ENCODE measurements around the gene NATD1. TPM values are rescaled to one million over a fixed set of nuclear protein-coding genes. Genes with fewer than 3 reads are reported as not detected.

The NATD1 gene
- polyA plus RNA-seq, 1 of the 3 experiments (the other 2 are of a cell fraction), result 3.9 TPM

DNA sequence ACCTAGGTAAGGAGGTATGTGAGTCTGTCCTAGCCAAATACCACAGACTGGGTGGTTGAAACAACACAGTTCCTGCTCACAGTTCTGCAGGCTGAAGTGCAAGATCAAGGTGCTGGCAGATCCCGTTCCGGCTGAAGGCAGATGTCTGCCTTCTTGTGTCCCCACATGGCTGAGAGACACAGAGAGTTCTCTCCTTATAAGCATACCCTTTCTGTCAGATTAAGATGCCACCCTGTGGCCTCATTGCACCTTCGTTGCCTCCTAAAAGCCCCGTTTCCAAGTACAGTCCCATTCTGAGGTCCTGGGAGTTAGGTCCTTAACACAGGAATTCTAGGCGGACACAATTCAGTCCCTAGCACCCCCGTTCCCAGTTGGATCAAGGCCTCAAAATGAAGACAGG, 30.1 kb downstream of the NATD1 start:
- H4K20me1 ChIP-seq (ENCODE audit: insufficient read depth), result no peaks in the 10 kb centered on the region
- no peaks in the 10 kb centered on the region for H3F3A ChIP-seq (replicated peaks; ENCODE audit: insufficient read depth)
- H2AFZ ChIP-seq (ENCODE audit: low read depth), result no peak overlapping the region
- 98% methylated on average over 6 of the region's 6 CpGs for WGBS (ENCODE audit: low lambda C conversion rate)
- H3K4me3 ChIP-seq (ENCODE audit: low read depth in 2 of 2, low read length in 1 of 2), result no peak overlapping the region
- no peaks in the 10 kb centered on the region for H3K9me3 ChIP-seq
- no peaks in the 10 kb centered on the region for H3K4me1 ChIP-seq (ENCODE audit: control insufficient read depth in 1 of 2, insufficient read depth in 2 of 2, low read depth in 1 of 2, low read length in 1 of 2)
- ChIA-PET POLR2A (no interaction called here), CTCF (no interaction called here)
- H3K36me3 ChIP-seq (replicated peaks in 1 of 2; ENCODE audit: control insufficient read depth in 1 of 2, insufficient read depth in 2 of 2, low read length in 1 of 2), result peaks cover 2 to 8% of the 10 kb centered on the region in 2 experiments
- H3K4me2 ChIP-seq, result no peak overlapping the region
- no peaks in the 10 kb centered on the region for H3K9me2 ChIP-seq
- no peak overlapping the region for H3K27ac ChIP-seq (ENCODE audit: low read depth in 2 of 2, low read length in 1 of 2)
- no peak overlapping the region for H3K9ac ChIP-seq
- TF ChIP-seq NRF1 (IDR thresholded peaks at IDR 0.05; ENCODE audit: low read depth, low read length), result no peak
- no peak for TF ChIP-seq RFX5 (IDR thresholded peaks at IDR 0.05; ENCODE audit: low read length)
- TF ChIP-seq, protein P1, sequence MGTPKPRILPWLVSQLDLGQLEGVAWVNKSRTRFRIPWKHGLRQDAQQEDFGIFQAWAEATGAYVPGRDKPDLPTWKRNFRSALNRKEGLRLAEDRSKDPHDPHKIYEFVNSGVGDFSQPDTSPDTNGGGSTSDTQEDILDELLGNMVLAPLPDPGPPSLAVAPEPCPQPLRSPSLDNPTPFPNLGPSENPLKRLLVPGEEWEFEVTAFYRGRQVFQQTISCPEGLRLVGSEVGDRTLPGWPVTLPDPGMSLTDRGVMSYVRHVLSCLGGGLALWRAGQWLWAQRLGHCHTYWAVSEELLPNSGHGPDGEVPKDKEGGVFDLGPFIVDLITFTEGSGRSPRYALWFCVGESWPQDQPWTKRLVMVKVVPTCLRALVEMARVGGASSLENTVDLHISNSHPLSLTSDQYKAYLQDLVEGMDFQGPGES (IDR thresholded peaks at IDR 0.05; ENCODE audit: low read depth, low read length), result no peak
- TF ChIP-seq TAF1 (IDR thresholded peaks at IDR 0.05; ENCODE audit: borderline replicate concordance, low read depth, low read length), result no peak
- no peak for TF ChIP-seq GABPA (IDR thresholded peaks at IDR 0.05; ENCODE audit: low read depth)
- TF ChIP-seq EP300 (IDR thresholded peaks at IDR 0.05; ENCODE audit: borderline replicate concordance in 1 of 2, low read depth in 1 of 2, low read length in 1 of 2), result no peak
- no peak for TF ChIP-seq CHD2 (IDR thresholded peaks at IDR 0.05; ENCODE audit: low read length, partially characterized antibody)
- TF ChIP-seq RCOR1 (IDR thresholded peaks at IDR 0.05; ENCODE audit: low read length), result no peak
- TF ChIP-seq FOXJ3 (CRISPR knock-in tag; IDR thresholded peaks at IDR 0.05), result no peak
- TF ChIP-seq, protein P2, sequence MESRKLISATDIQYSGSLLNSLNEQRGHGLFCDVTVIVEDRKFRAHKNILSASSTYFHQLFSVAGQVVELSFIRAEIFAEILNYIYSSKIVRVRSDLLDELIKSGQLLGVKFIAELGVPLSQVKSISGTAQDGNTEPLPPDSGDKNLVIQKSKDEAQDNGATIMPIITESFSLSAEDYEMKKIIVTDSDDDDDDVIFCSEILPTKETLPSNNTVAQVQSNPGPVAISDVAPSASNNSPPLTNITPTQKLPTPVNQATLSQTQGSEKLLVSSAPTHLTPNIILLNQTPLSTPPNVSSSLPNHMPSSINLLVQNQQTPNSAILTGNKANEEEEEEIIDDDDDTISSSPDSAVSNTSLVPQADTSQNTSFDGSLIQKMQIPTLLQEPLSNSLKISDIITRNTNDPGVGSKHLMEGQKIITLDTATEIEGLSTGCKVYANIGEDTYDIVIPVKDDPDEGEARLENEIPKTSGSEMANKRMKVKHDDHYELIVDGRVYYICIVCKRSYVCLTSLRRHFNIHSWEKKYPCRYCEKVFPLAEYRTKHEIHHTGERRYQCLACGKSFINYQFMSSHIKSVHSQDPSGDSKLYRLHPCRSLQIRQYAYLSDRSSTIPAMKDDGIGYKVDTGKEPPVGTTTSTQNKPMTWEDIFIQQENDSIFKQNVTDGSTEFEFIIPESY (IDR thresholded peaks at IDR 0.05; ENCODE audit: borderline replicate concordance, low read depth), result no peak
- DNase-seq, result no peak
- peaks cover 15% of the 10 kb centered on the region; the same call in 1 of the 2 replicates for H3K79me2 ChIP-seq (ENCODE audit: insufficient read depth)
- no peaks in the 10 kb centered on the region for H3K27me3 ChIP-seq (ENCODE audit: insufficient read depth)

DNA sequence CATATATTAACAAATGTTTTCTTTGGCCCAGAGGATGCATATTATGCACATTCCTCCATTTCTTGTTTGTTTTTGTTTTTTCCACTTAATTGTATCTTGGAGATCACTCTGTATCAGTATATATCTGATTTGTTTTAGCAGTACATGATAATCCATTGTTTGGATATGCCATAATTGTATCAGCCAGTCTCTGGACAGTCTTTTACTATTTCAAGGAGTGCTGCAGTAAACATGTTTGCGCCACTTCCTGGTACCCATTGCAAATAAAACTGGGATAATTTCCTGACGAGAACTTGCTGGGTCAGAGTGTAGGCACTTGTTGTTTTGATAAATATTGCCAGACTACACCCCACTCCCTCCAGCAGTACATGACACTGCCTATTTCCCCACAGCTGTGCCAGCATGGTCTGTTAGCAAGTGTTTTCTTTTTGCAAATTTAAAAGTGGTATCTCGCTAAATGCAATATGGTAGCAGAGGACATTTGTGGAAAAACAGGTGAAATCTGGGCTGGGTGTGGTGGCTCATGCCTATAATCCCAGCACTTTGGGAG, 34.3 kb downstream of the NATD1 start:
- Histone ChIP-seq H3F3A (replicated peaks; ENCODE audit: insufficient read depth) (no peaks in the 10 kb centered on the region), H3K27me3 (ENCODE audit: insufficient read depth) (no peaks in the 10 kb centered on the region), H3K9me3 (no peaks in the 10 kb centered on the region), H3K9ac (no peak overlapping the region), H3K79me2 (ENCODE audit: insufficient read depth) (peaks cover 47% of the 10 kb centered on the region), H3K36me3 (replicated peaks in 1 of 2; ENCODE audit: control insufficient read depth in 1 of 2, insufficient read depth in 2 of 2, low read length in 1 of 2) (peaks cover 2 to 8% of the 10 kb centered on the region in 2 experiments), H3K4me1 (ENCODE audit: control insufficient read depth in 1 of 2, insufficient read depth in 2 of 2, low read depth in 1 of 2, low read length in 1 of 2) (peaks cover 0 to 6% of the 10 kb centered on the region in 2 experiments; a peak in 1 of 4 replicates), H3K27ac (ENCODE audit: low read depth in 2 of 2, low read length in 1 of 2) (no peak overlapping the region), H2AFZ (ENCODE audit: low read depth) (no peak overlapping the region), H3K4me3 (ENCODE audit: low read depth in 2 of 2, low read length in 1 of 2) (no peak overlapping the region), H3K9me2 (no peaks in the 10 kb centered on the region), H3K4me2 (no peak overlapping the region), H4K20me1 (ENCODE audit: insufficient read depth) (no peaks in the 10 kb centered on the region)
- 82% methylated on average over 3 of the region's 3 CpGs for WGBS (ENCODE audit: low lambda C conversion rate)
- CTCF ChIA-PET, result no interaction called here
- TF ChIP-seq MEF2A (IDR thresholded peaks at IDR 0.05; ENCODE audit: borderline replicate concordance, low read depth) (no peak), NRF1 (IDR thresholded peaks at IDR 0.05; ENCODE audit: low read depth, low read length) (no peak), FOSL2 (IDR thresholded peaks at IDR 0.05; ENCODE audit: borderline replicate concordance, low read depth) (no peak), EP300 (IDR thresholded peaks at IDR 0.05; ENCODE audit: borderline replicate concordance in 1 of 2, low read depth in 1 of 2, low read length in 1 of 2) (no peak), POLR2AphosphoS5 (IDR thresholded peaks at IDR 0.05; ENCODE audit: low read depth, low read length) (no peak), CTCF (IDR thresholded peaks at IDR 0.05) (no peak), EZH2phosphoT487 (IDR thresholded peaks at IDR 0.05; ENCODE audit: borderline replicate concordance, low read depth) (no peak), MXI1 (IDR thresholded peaks at IDR 0.05; ENCODE audit: low read depth, low read length) (no peak), RCOR1 (IDR thresholded peaks at IDR 0.05; ENCODE audit: low read length) (no peak), TCF12 (IDR thresholded peaks at IDR 0.05) (no peak), USF1 (IDR thresholded peaks at IDR 0.05; ENCODE audit: borderline replicate concordance, low read depth) (no peak), ELF1 (IDR thresholded peaks at IDR 0.05) (no peak)
- no peak for DNase-seq
- POLR2A ChIA-PET, result no interaction called here

Data from SK-N-SH (cell line).